SK-N-MC (cell line): Measurements from ENCODE around the gene CST11.
"Not testable (repeated sequence)": the region's sequence is repeated elsewhere in the genome, so short reads cannot be mapped to it uniquely, and the experiment has no call there.

ENCODE experiments used
- DNase-seq: peaks from one replicate; pipeline ENCODE4 v3.0.0-alpha.2; 2011; ENCODE audit warnings: low read depth, low spot score
- H3K27ac ChIP-seq: fragments of 200-600 bp; sonication (generic); 2 replicates; pipeline ENCODE4 v1.5.1; 2016; ENCODE audit warnings: mixed run types
- H3K36me3 ChIP-seq: fragments of 200-600 bp; sonication (generic); 2 replicates; pipeline ENCODE4 v1.6.1; 2017; ENCODE audit warnings: antibody characterized with exemption, low read length, mixed read lengths; ENCODE audit not compliant: insufficient read depth
- H3K4me3 ChIP-seq: fragments of 200-600 bp; sonication (generic); 2 replicates; pipeline ENCODE4 v1.5.1; 2016
- H3K9ac ChIP-seq: fragments of 200-600 bp; sonication (generic); 2 replicates; pipeline ENCODE4 v1.8.0; 2017; ENCODE audit warnings: mixed run types, mixed read lengths; ENCODE audit not compliant: insufficient read length
- H3K9me3 ChIP-seq: fragments of 200-600 bp; sonication (generic); 2 replicates; pipeline ENCODE4 v1.6.1; 2017; ENCODE audit warnings: low read depth, mild to moderate bottlenecking, antibody characterized with exemption, low read length, moderate library complexity, mixed read lengths
- EZH2 ChIP-seq: fragments of 200-600 bp; sonication (generic); IDR thresholded peaks from one replicate; pipeline ENCODE4 v1.6.1; 2017; ENCODE audit warnings: antibody characterized with exemption
- FOXP2 ChIP-seq: optimal IDR thresholded peaks from 2 replicates; pipeline ENCODE3; 2011; ENCODE audit warnings: mild to moderate bottlenecking, moderate library complexity; ENCODE audit not compliant: insufficient read depth; ENCODE audit errors: extremely low read length, control extremely low read depth
- POLR2AphosphoS5 ChIP-seq: IDR thresholded peaks from 2 replicates; pipeline ENCODE4 v1.6.1; 2012; ENCODE audit warnings: mild to moderate bottlenecking, low read depth, low read length, borderline replicate concordance

CST11 gene

GRCh38 chr20:23479043-23479442, 26.4 kb upstream of the CST11 start:
- H3K4me3 ChIP-seq: no peak overlapping the region
- H3K27ac ChIP-seq: no peak overlapping the region
- no peak for DNase-seq
- H3K9ac ChIP-seq: no peak overlapping the region
- no peak for TF ChIP-seq EZH2
- no peak for TF ChIP-seq FOXP2
- no peak for TF ChIP-seq POLR2AphosphoS5
- H3K9me3 ChIP-seq: no peaks in the 10 kb centered on the region
- H3K36me3 ChIP-seq: no peaks in the 10 kb centered on the region

GRCh38 chr20:23477223-23477622, 24.5 kb upstream of the CST11 start:
- no peak overlapping the region for H3K27ac ChIP-seq
- H3K36me3 ChIP-seq: no peaks in the 10 kb centered on the region
- H3K9me3 ChIP-seq: no peaks in the 10 kb centered on the region
- DNase-seq: no peak
- no peak overlapping the region for H3K4me3 ChIP-seq
- TF ChIP-seq FOXP2 (no peak), EZH2 (no peak), POLR2AphosphoS5 (no peak)
- no peak overlapping the region for H3K9ac ChIP-seq

GRCh38 chr20:23476015-23476754, 23.5 kb upstream of the CST11 start:
- TF ChIP-seq FOXP2 (no peak), EZH2 (no peak)
- no peaks in the 10 kb centered on the region for H3K9me3 ChIP-seq
- H3K9ac ChIP-seq: no peak overlapping the region
- H3K4me3 ChIP-seq: no peak overlapping the region
- no peaks in the 10 kb centered on the region for H3K36me3 ChIP-seq
- no peak for DNase-seq
- no peak overlapping the region for H3K27ac ChIP-seq

- Histone ChIP-seq H3K4me3 (no peak overlapping the region), H3K9ac (no peak overlapping the region), H3K9me3 (no peaks in the 10 kb centered on the region), H3K36me3 (no peaks in the 10 kb centered on the region), H3K27ac (no peak overlapping the region)
- DNase-seq: no peak
- no peak for TF ChIP-seq EZH2
- no peak for TF ChIP-seq FOXP2
- TF ChIP-seq POLR2AphosphoS5: no peak
Observed at GRCh38 chr20:23475395-23475794, 22.7 kb upstream of the CST11 start.

GRCh38 chr20:23473293-23473692, 20.6 kb upstream of the CST11 start:
- H3K9ac ChIP-seq, H3K9me3 ChIP-seq, DNase-seq, H3K36me3 ChIP-seq, H3K27ac ChIP-seq, H3K4me3 ChIP-seq: not testable (repeated sequence)

- H3K9me3 ChIP-seq, H3K27ac ChIP-seq, DNase-seq: not testable (repeated sequence)
Observed at GRCh38 chr20:23472306-23472705, 19.6 kb upstream of the CST11 start.

GRCh38 chr20:23466961-23467360, 14.3 kb upstream of the CST11 start:
- not testable (repeated sequence) for H3K9me3 ChIP-seq, H3K36me3 ChIP-seq, H3K9ac ChIP-seq, H3K4me3 ChIP-seq, DNase-seq, H3K27ac ChIP-seq

More at GRCh38 chr20:23472306-23472705, 19.6 kb upstream of the CST11 start:
- not testable (repeated sequence) for H3K9ac ChIP-seq, H3K4me3 ChIP-seq, H3K36me3 ChIP-seq

GRCh38 chr20:23461180-23461579, 8.5 kb upstream of the CST11 start:
- no peak overlapping the region for H3K4me3 ChIP-seq
- no peak for TF ChIP-seq POLR2AphosphoS5
- no peak for TF ChIP-seq EZH2
- TF ChIP-seq FOXP2: no peak
- no peaks in the 10 kb centered on the region for H3K9me3 ChIP-seq
- H3K36me3 ChIP-seq: no peaks in the 10 kb centered on the region
- DNase-seq: no peak
- no peak overlapping the region for H3K9ac ChIP-seq
- no peak overlapping the region for H3K27ac ChIP-seq

- Histone ChIP-seq H3K4me3 (no peak overlapping the region), H3K27ac (no peak overlapping the region), H3K9me3 (no peaks in the 10 kb centered on the region), H3K9ac (no peak overlapping the region), H3K36me3 (no peaks in the 10 kb centered on the region)
- DNase-seq: no peak
- TF ChIP-seq POLR2AphosphoS5: no peak
Observed at GRCh38 chr20:23459461-23460150, 6.9 kb upstream of the CST11 start.

- DNase-seq: no peak
Observed at GRCh38 chr20:23456873-23457272, 4.2 kb upstream of the CST11 start.

More at GRCh38 chr20:23456873-23457272, 4.2 kb upstream of the CST11 start:
- Histone ChIP-seq H3K9ac (no peak overlapping the region), H3K36me3 (no peaks in the 10 kb centered on the region), H3K9me3 (no peaks in the 10 kb centered on the region), H3K4me3 (no peak overlapping the region), H3K27ac (no peak overlapping the region)
- TF ChIP-seq EZH2: no peak
- no peak for TF ChIP-seq POLR2AphosphoS5
- TF ChIP-seq FOXP2: no peak
